GM12878 (cell line): Measurements from ENCODE around the gene SRXN1. TPM values are rescaled to one million over a fixed set of nuclear protein-coding genes. Genes with fewer than 3 reads are reported as not detected.
A peak's percentile ranks its signal among the peaks of the same experiment; 100 is the strongest.
"Not testable (repeated sequence)": the region's sequence is repeated elsewhere in the genome, so short reads cannot be mapped to it uniquely, and the experiment has no call there.

Experiments
- ATAC-seq: fragments of 200-7000 bp; cut with Tn5 transposase; 3 replicates; pipeline ENCODE4 v1.9.1; 2020; ENCODE audit warnings: mild to moderate bottlenecking, moderate library complexity
- BruUV-seq: library from RNA; stranded (reverse); fragments of 400-500 nt; replicated peaks from 2 replicates; lab custom pipeline; 2021; lab: Mats Ljungman, UMichigan
- CTCF ChIA-PET: fragments of 300-600 bp; sonication (Branson Sonifier 250); formaldehyde crosslinking; extraction: SDS; loops from one replicate; lab custom pipeline; 2021; ENCODE audit warnings: inconsistent platforms; lab: Yijun Ruan, JAX
- POLR2A ChIA-PET: fragments of 350-600 bp; formaldehyde crosslinking; extraction: SDS; loops from one replicate; lab custom pipeline; 2021; ENCODE audit warnings: inconsistent platforms; lab: Charles Lee
- RAD21 ChIA-PET: fragments of 300-600 bp; sonication (Branson Sonifier 250); formaldehyde crosslinking; loops from one replicate; lab custom pipeline; 2023; ENCODE audit warnings: antibody characterized with exemption; ENCODE audit not compliant: unreplicated experiment; lab: Charles Lee
- SMC1A ChIA-PET: fragments of 300-600 bp; sonication (Branson Sonifier 250); formaldehyde crosslinking; loops from one replicate; lab custom pipeline; 2023; ENCODE audit not compliant: unreplicated experiment, uncharacterized antibody; lab: Charles Lee
- DNase-seq: peaks from one replicate; pipeline ENCODE4 v3.0.0-alpha.2; 2011; ENCODE audit warnings: low read depth, low spot score
- FAIRE-seq: peaks from 3 replicates; lab custom pipeline; 2011; peaks lifted over from hg19 to GRCh38; lab: Jason Lieb, UNC
- H2AFZ ChIP-seq: 2 replicates; pipeline ENCODE4 v1.6.0; 2011; ENCODE audit warnings: low read depth, low read length, control low read depth; ENCODE audit not compliant: control insufficient read depth
- H3K27ac ChIP-seq: 2 replicates; pipeline ENCODE4 v1.5.1; 2011; ENCODE audit warnings: control low read depth; ENCODE audit not compliant: control insufficient read depth, insufficient read depth
- H3K27me3 ChIP-seq, 2 experiments: replicated peaks in 1 of 2; 2 replicates each; pipeline versions ENCODE4 v1.6.0 to v1.6.1; 2011; ENCODE audit warnings: low read length in 1 of 2; ENCODE audit not compliant: control insufficient read depth in 2 of 2, insufficient read depth in 2 of 2
- H3K36me3 ChIP-seq, 2 experiments: 2 replicates each; pipeline ENCODE4 v1.5.1; 2011; ENCODE audit warnings: low read length in 1 of 2; ENCODE audit not compliant: control insufficient read depth in 2 of 2, insufficient read depth in 2 of 2
- H3K4me1 ChIP-seq: 2 replicates; pipeline ENCODE4 v1.6.1; 2011; ENCODE audit warnings: mild to moderate bottlenecking, low read length, moderate library complexity, mixed read lengths; ENCODE audit not compliant: control insufficient read depth, insufficient read depth
- H3K4me2 ChIP-seq: 2 replicates; pipeline ENCODE4 v1.6.0; 2011; ENCODE audit warnings: control low read depth; ENCODE audit not compliant: control insufficient read depth, insufficient read depth
- H3K4me3 ChIP-seq: fragments of 200-600 bp; sonication (generic); 2 replicates; pipeline ENCODE4 v1.5.1; 2016
- H3K79me2 ChIP-seq: 2 replicates; pipeline ENCODE4 v1.6.0; 2011; ENCODE audit warnings: low read length; ENCODE audit not compliant: control insufficient read depth, insufficient read depth
- H3K9ac ChIP-seq: 2 replicates; pipeline ENCODE4 v1.8.0; 2011; ENCODE audit warnings: low read length, control low read depth, mixed read lengths; ENCODE audit not compliant: control insufficient read depth, insufficient read depth
- H3K9me3 ChIP-seq: replicated peaks from 3 replicates; pipeline ENCODE4 v1.5.1; 2011; ENCODE audit warnings: mild to moderate bottlenecking, low read length; ENCODE audit not compliant: control insufficient read depth, insufficient read depth
- H4K20me1 ChIP-seq: 2 replicates; pipeline ENCODE4 v1.6.0; 2011; ENCODE audit not compliant: control insufficient read depth, insufficient read depth
- ATF7 ChIP-seq: fragments of 450-650 bp; IDR thresholded peaks from 2 replicates; pipeline ENCODE4 v1.6.1; 2016; ENCODE audit warnings: low read depth, mild to moderate bottlenecking
- BCL11A ChIP-seq: IDR thresholded peaks from 2 replicates; pipeline ENCODE4 v1.6.1; 2011; ENCODE audit warnings: low read depth, low read length
- NRF1 ChIP-seq: conservative IDR thresholded peaks from 2 replicates; pipeline ENCODE4 v1.6.1; 2011; ENCODE audit warnings: mild to moderate bottlenecking, low read depth, low read length, improper control_type of control experiment
- RBBP5 ChIP-seq: fragments of 200-600 bp; sonication (generic); conservative IDR thresholded peaks from 2 replicates; pipeline ENCODE4 v1.6.1; 2016
- SPI1 ChIP-seq: IDR thresholded peaks from 2 replicates; pipeline ENCODE4 v1.6.1; 2011; ENCODE audit warnings: low read depth, mild to moderate bottlenecking, low read length, moderate library complexity, borderline replicate concordance; ENCODE audit not compliant: insufficient read depth
- YY1 ChIP-seq: IDR thresholded peaks from 2 replicates; pipeline ENCODE4 v1.6.1; 2011; ENCODE audit warnings: low read depth, mild to moderate bottlenecking, low read length
- ZBTB40 ChIP-seq: fragments of 450-650 bp; IDR thresholded peaks from 2 replicates; pipeline ENCODE4 v1.6.1; 2016; ENCODE audit warnings: mild to moderate bottlenecking, moderate library complexity, borderline replicate concordance
- WGBS: methylation state at CpG from one replicate; pipeline ENCODE4 v1.1.6; 2016; ENCODE audit warnings: low lambda C conversion rate; ENCODE audit not compliant: insufficient replicate concordance, insufficient coverage; ENCODE audit errors: missing lambda C conversion rate; 5-methylcytosine and 5-hydroxymethylcytosine counted together
- in situ Hi-C: fragments of 300-500 bp; cut with MboI; formaldehyde crosslinking; loops from 9 replicates; pipeline ENCODE4 v1.14.3; 2018; ENCODE audit warnings: mixed read lengths
- intact Hi-C: fragments of 100-400 bp; cut with micrococcal nuclease; formaldehyde crosslinking; loops from one replicate; pipeline ENCODE4 v1.14.2; 2022; ENCODE audit not compliant: unreplicated experiment
- polyA plus RNA-seq, 11 experiments: library from polyadenylated mRNA; depleted of rRNA in 4 of 11; unstranded in 6 of 11; stranded (reverse) in 5 of 11; fragments of >200 nt; fragmentation: Nextera tagmentation in 4 of 11; fragmentation: Illumina TruSeq in 1 of 11; extraction: Ambion mirVana in 4 of 11; extraction: Trizol in 1 of 11; gene quantifications; 1 replicate in 1 of 11; 2 replicates in 10 of 11; pipeline versions ENCODE4 v1.2.1 to v1.2.3, GENCODE V29; 2011 to 2016; ENCODE audit warnings: inconsistent platforms in 2 of 11, missing spikeins in 2 of 11, low read depth in 1 of 11
- total RNA-seq, 4 experiments: library from RNA; depleted of rRNA in 3 of 4; stranded (reverse); fragments of >200 nt in 3 of 4; fragmentation: Illumina TruSeq in 1 of 4; extraction: Trizol in 1 of 4; gene quantifications; 2 replicates each; pipeline versions ENCODE4 v1.2.1 to v1.2.3, GENCODE V29; 2013 to 2021
- TF ChIP-seq, protein P1 (sequence below): IDR thresholded peaks from 2 replicates; pipeline ENCODE4 v1.6.1; 2011; ENCODE audit warnings: mild to moderate bottlenecking, low read depth, low read length, moderate library complexity; ENCODE audit not compliant: insufficient replicate concordance

SRXN1 gene
- total and polyA plus RNA-seq, 10 of the 15 experiments (the other 5 are each of a cell fraction or from before 2014, with no cell fraction given), result 4.1 to 20.5 (median 15.6) TPM

DNA sequence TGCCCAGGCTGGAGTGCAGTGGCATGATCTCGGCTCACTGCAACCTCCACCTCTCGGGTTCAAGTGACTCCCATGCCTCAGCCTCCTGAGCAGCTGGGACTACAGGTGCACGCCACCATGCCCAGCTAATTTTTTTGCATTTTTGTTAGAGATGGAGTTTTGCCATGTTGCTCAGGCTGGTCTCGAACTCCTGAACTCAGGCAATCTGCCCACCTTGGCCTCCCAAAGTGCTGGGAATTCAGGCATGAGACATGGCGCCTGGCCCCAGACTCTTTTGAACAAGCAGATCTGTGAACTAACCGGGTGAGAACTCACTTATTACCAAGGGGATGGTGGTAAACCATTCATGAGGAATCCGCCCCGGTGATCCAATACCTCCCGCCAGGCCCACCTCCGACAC is 40.8 kb upstream of the SRXN1 start:
- in situ Hi-C loops, DNase-seq, H3K4me3 ChIP-seq, FAIRE-seq, H3K4me2 ChIP-seq, SMC1A ChIA-PET, H4K20me1 ChIP-seq, RAD21 ChIA-PET, H3K9me3 ChIP-seq, POLR2A ChIA-PET, H3K27ac ChIP-seq, H3K79me2 ChIP-seq, H3K9ac ChIP-seq, H2AFZ ChIP-seq, BruUV-seq, H3K27me3 ChIP-seq, ATAC-seq, H3K36me3 ChIP-seq, intact Hi-C loops, H3K4me1 ChIP-seq: not testable (repeated sequence)
- WGBS, result 35% methylated on average over 10 of the region's 10 CpGs
- CTCF ChIA-PET, result interaction anchor here (2.0 kb wide), 1 partner anchor 26 kb away, joined by 5 read pairs; no protein-coding TSS in a partner anchor

DNA sequence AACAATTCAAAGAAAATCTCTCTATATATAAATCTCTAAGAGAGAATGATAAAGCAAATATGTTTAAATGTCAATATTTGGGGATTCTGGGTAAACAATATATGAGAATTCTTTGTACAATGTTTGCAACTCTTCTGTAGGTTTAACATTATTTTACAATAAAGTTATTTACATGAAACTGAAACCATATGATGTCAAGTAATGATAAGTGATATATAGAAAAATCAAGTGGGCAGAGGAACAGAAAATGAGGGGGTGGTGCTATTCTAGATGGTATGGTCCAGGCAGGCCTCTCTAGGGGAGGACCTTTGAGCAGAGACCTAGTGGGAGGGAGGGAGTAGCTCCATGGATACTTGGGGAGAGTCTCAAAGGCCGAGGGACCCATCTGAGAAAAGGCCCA is 39.0 kb upstream of the SRXN1 start:
- DNase-seq (no peak), ATAC-seq (no peak), FAIRE-seq (no peak)
- Histone ChIP-seq H3K4me1 (no peaks in the 10 kb centered on the region), H3K79me2 (no peaks in the 10 kb centered on the region), H2AFZ (no peak overlapping the region), H3K36me3 (no peaks in the 10 kb centered on the region), H3K4me2 (no peak overlapping the region), H4K20me1 (no peaks in the 10 kb centered on the region), H3K27ac (no peak overlapping the region), H3K9ac (no peak overlapping the region), H3K27me3 (no peaks in the 10 kb centered on the region; a peak in 2 of 4 replicates), H3K9me3 (no peaks in the 10 kb centered on the region), H3K4me3 (no peak overlapping the region)
- TF ChIP-seq RBBP5 (no peak), YY1 (no peak), ZBTB40 (peak; percentile 71), NRF1 (no peak), ATF7 (peak; percentile 21; the same call in 1 of the 2 replicates), SPI1 (0 out of 2 replicates have a peak, but pooled peaks have one; percentile 4), BCL11A (no peak)
- TF ChIP-seq, protein P1, sequence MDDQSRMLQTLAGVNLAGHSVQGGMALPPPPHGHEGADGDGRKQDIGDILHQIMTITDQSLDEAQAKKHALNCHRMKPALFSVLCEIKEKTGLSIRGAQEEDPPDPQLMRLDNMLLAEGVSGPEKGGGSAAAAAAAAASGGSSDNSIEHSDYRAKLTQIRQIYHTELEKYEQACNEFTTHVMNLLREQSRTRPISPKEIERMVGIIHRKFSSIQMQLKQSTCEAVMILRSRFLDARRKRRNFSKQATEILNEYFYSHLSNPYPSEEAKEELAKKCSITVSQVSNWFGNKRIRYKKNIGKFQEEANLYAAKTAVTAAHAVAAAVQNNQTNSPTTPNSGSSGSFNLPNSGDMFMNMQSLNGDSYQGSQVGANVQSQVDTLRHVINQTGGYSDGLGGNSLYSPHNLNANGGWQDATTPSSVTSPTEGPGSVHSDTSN, result no peak
- intact Hi-C loops (no loop called here), in situ Hi-C loops (no loop called here)
- 0% methylated on average over 1 of the region's 1 CpG for WGBS
- SMC1A ChIA-PET, result no interaction called here
- BruUV-seq, result no TSS peak
- POLR2A ChIA-PET, result no interaction called here
- CTCF ChIA-PET, result interaction anchor here (2.0 kb wide), 1 partner anchor 25 kb away, joined by 5 read pairs; no protein-coding TSS in a partner anchor
- RAD21 ChIA-PET, result no interaction called here
